K562 (cell line): ENCODE data around the gene RINL. TPM values are rescaled to one million over a fixed set of nuclear protein-coding genes. Genes with fewer than 3 reads are reported as not detected.

Experiments
- DMBX1 ChIP-seq: fragments of 250-450 bp; sonication (Bioruptor Pico); IDR thresholded peaks from 2 replicates; pipeline ENCODE4 v1.8.0; 2022; ENCODE audit warnings: inconsistent platforms, mild to moderate bottlenecking, moderate library complexity, borderline replicate concordance
- LARP7 ChIP-seq: fragments of 450-650 bp; IDR thresholded peaks from 2 replicates; pipeline ENCODE4 v1.6.1; 2016
- MAZ ChIP-seq, 2 experiments: fragments of 450-650 bp in 1 of 2; sonication (generic) in 1 of 2; formaldehyde crosslinking; IDR thresholded peaks in 1 of 2; conservative IDR thresholded peaks in 1 of 2; 2 replicates each; pipeline versions ENCODE4 v1.4.0 to v1.5.0; 2020; ENCODE audit warnings: mild to moderate bottlenecking in 1 of 2, missing genetic modification reagents in 1 of 2
- MYBL2 ChIP-seq, 2 experiments: fragments of 450-650 bp in 1 of 2; sonication (generic) in 1 of 2; formaldehyde crosslinking in 1 of 2; IDR thresholded peaks; 2 replicates each; pipeline versions ENCODE4 v1.6.1 to v1.8.1; 2017 to 2022; ENCODE audit warnings: borderline replicate concordance in 1 of 2, inconsistent platforms in 1 of 2, low read depth in 1 of 2, mild to moderate bottlenecking in 1 of 2, missing genetic modification reagents in 1 of 2, moderate library complexity in 1 of 2
- NCOA1 ChIP-seq: fragments of 450-650 bp; IDR thresholded peaks from 2 replicates; pipeline ENCODE4 v1.6.1; 2016; ENCODE audit warnings: low read depth
- POLR2A ChIP-seq: fragments of 450-650 bp; conservative IDR thresholded peaks from 2 replicates; pipeline ENCODE4 v1.6.1; 2016
- PRMT5 ChIP-seq: sonication (generic); formaldehyde crosslinking; IDR thresholded peaks from 2 replicates; pipeline ENCODE4 v1.5.0; 2020; ENCODE audit warnings: missing genetic modification reagents
- RAD51 ChIP-seq: fragments of 450-650 bp; IDR thresholded peaks from 2 replicates; pipeline ENCODE4 v1.7.1; 2016; ENCODE audit warnings: low read depth, mild to moderate bottlenecking, borderline replicate concordance
- RBM25 ChIP-seq: fragments of 200-400 bp; formaldehyde crosslinking; IDR thresholded peaks from 2 replicates; pipeline ENCODE4 v1.6.1; 2018; ENCODE audit warnings: low read length, low read depth, moderate library complexity; ENCODE audit not compliant: severe bottlenecking
- SMAD1 ChIP-seq: fragments of 150-350 bp; IDR thresholded peaks from 2 replicates; pipeline ENCODE4 v1.6.1; 2014; ENCODE audit warnings: low read length, low read depth; ENCODE audit not compliant: partially characterized antibody
- SP2 ChIP-seq: IDR thresholded peaks from 2 replicates; pipeline ENCODE4 v1.6.1; 2011; ENCODE audit warnings: mild to moderate bottlenecking, low read depth, low read length, moderate library complexity; ENCODE audit not compliant: poor library complexity, severe bottlenecking; ENCODE audit errors: extremely low read depth
- polyA plus RNA-seq, 8 experiments: library from polyadenylated mRNA; depleted of rRNA in 4 of 8; stranded (reverse) in 5 of 8; unstranded in 3 of 8; fragments of >200 nt; fragmentation: Nextera tagmentation in 2 of 8; fragmentation: Illumina TruSeq in 1 of 8; extraction: Ambion mirVana in 2 of 8; extraction: Trizol in 1 of 8; gene quantifications; 2 replicates each; pipeline versions ENCODE4 v1.2.1 to v1.2.3, GENCODE V29; 2011 to 2014; ENCODE audit warnings: inconsistent platforms in 1 of 8, missing spikeins in 1 of 8
- total RNA-seq, 7 experiments: library from RNA; depleted of rRNA in 6 of 7; stranded (reverse); fragments of >200 nt in 6 of 7; fragmentation: Illumina TruSeq in 2 of 7; extraction: Trizol in 2 of 7; gene quantifications; 2 replicates each; pipeline versions ENCODE4 v1.2.1 to v1.2.3, GENCODE V29; 2011 to 2021; ENCODE audit warnings: low replicate concordance in 1 of 7
- TF ChIP-seq, protein P1 (sequence below): fragments of 200-600 bp; sonication (generic); IDR thresholded peaks from one replicate; pipeline ENCODE4 v1.6.1; 2012; ENCODE audit warnings: mild to moderate bottlenecking, low read depth, low read length, inconsistent platforms
- TF ChIP-seq, protein P2 (sequence below): fragments of 450-650 bp; conservative IDR thresholded peaks from 2 replicates; pipeline ENCODE4 v1.6.1; 2016; ENCODE audit warnings: missing genetic modification characterization, low read depth, mild to moderate bottlenecking, missing compliant biosample characterization, moderate library complexity
- TF ChIP-seq, protein P3 (sequence below), 2 experiments: fragments of 450-650 bp in 1 of 2; sonication (generic) in 1 of 2; formaldehyde crosslinking; conservative IDR thresholded peaks; 2 replicates each; pipeline versions ENCODE4 v1.4.0 to v1.8.1; 2020 to 2022; ENCODE audit warnings: mild to moderate bottlenecking in 1 of 2, missing genetic modification reagents in 1 of 2

RINL gene
- total and polyA plus RNA-seq, 9 of the 15 experiments (the other 6 are each of a cell fraction or from before 2014, with no cell fraction given) = 0.82 to 10.9 (median 4.9) TPM

DNA sequence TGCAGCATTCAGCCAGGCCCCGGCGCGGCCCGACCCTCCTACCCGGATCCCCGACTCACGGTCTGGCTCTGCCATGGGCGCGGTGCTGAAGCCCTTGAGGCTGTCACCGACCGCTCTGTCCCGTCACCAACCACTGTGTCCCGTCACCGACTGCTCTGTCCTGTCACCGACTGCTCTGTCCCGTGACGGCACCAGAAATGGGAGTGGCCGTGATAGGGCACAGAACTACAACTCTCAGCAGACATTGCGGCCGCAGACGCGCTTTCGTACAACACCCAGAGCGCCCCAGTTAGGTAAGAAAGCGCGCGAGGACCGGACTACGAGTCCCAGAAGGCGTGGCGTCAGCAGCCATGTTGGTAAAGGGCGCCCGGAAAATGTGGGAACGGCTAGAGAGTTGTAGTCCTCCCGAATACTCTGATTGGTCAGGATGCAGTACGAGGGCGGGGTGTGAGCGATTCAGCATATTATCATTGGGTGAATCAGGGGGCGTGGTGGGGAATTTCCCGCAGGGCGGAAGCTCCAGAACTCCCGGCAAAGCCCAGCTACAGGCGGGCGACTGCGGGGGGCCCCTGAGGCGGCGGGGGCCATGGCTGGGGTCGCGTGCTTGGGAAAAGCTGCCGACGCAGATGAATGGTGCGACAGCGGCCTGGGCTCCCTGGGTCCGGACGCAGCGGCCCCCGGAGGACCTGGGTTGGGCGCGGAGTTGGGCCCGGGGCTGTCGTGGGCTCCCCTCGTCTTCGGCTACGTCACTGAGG is 21.5 kb upstream of the RINL start, which contains the start of the genes NFKBIB and SIRT2 (continued):
- TF ChIP-seq MAZ (CRISPR knock-in tag; conservative IDR thresholded peaks at IDR 0.05 in 1 of 2, IDR thresholded peaks at IDR 0.05 in 1 of 2) = peak; percentile 50 to 55; a peak in 3 of 4 replicates
- peak; percentile 39 for TF ChIP-seq RBM25
- peak; percentile 74 for TF ChIP-seq RAD51
- TF ChIP-seq, protein P1, sequence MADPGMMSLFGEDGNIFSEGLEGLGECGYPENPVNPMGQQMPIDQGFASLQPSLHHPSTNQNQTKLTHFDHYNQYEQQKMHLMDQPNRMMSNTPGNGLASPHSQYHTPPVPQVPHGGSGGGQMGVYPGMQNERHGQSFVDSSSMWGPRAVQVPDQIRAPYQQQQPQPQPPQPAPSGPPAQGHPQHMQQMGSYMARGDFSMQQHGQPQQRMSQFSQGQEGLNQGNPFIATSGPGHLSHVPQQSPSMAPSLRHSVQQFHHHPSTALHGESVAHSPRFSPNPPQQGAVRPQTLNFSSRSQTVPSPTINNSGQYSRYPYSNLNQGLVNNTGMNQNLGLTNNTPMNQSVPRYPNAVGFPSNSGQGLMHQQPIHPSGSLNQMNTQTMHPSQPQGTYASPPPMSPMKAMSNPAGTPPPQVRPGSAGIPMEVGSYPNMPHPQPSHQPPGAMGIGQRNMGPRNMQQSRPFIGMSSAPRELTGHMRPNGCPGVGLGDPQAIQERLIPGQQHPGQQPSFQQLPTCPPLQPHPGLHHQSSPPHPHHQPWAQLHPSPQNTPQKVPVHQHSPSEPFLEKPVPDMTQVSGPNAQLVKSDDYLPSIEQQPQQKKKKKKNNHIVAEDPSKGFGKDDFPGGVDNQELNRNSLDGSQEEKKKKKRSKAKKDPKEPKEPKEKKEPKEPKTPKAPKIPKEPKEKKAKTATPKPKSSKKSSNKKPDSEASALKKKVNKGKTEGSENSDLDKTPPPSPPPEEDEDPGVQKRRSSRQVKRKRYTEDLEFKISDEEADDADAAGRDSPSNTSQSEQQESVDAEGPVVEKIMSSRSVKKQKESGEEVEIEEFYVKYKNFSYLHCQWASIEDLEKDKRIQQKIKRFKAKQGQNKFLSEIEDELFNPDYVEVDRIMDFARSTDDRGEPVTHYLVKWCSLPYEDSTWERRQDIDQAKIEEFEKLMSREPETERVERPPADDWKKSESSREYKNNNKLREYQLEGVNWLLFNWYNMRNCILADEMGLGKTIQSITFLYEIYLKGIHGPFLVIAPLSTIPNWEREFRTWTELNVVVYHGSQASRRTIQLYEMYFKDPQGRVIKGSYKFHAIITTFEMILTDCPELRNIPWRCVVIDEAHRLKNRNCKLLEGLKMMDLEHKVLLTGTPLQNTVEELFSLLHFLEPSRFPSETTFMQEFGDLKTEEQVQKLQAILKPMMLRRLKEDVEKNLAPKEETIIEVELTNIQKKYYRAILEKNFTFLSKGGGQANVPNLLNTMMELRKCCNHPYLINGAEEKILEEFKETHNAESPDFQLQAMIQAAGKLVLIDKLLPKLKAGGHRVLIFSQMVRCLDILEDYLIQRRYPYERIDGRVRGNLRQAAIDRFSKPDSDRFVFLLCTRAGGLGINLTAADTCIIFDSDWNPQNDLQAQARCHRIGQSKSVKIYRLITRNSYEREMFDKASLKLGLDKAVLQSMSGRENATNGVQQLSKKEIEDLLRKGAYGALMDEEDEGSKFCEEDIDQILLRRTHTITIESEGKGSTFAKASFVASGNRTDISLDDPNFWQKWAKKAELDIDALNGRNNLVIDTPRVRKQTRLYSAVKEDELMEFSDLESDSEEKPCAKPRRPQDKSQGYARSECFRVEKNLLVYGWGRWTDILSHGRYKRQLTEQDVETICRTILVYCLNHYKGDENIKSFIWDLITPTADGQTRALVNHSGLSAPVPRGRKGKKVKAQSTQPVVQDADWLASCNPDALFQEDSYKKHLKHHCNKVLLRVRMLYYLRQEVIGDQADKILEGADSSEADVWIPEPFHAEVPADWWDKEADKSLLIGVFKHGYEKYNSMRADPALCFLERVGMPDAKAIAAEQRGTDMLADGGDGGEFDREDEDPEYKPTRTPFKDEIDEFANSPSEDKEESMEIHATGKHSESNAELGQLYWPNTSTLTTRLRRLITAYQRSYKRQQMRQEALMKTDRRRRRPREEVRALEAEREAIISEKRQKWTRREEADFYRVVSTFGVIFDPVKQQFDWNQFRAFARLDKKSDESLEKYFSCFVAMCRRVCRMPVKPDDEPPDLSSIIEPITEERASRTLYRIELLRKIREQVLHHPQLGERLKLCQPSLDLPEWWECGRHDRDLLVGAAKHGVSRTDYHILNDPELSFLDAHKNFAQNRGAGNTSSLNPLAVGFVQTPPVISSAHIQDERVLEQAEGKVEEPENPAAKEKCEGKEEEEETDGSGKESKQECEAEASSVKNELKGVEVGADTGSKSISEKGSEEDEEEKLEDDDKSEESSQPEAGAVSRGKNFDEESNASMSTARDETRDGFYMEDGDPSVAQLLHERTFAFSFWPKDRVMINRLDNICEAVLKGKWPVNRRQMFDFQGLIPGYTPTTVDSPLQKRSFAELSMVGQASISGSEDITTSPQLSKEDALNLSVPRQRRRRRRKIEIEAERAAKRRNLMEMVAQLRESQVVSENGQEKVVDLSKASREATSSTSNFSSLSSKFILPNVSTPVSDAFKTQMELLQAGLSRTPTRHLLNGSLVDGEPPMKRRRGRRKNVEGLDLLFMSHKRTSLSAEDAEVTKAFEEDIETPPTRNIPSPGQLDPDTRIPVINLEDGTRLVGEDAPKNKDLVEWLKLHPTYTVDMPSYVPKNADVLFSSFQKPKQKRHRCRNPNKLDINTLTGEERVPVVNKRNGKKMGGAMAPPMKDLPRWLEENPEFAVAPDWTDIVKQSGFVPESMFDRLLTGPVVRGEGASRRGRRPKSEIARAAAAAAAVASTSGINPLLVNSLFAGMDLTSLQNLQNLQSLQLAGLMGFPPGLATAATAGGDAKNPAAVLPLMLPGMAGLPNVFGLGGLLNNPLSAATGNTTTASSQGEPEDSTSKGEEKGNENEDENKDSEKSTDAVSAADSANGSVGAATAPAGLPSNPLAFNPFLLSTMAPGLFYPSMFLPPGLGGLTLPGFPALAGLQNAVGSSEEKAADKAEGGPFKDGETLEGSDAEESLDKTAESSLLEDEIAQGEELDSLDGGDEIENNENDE = no peak
- TF ChIP-seq, protein P2, sequence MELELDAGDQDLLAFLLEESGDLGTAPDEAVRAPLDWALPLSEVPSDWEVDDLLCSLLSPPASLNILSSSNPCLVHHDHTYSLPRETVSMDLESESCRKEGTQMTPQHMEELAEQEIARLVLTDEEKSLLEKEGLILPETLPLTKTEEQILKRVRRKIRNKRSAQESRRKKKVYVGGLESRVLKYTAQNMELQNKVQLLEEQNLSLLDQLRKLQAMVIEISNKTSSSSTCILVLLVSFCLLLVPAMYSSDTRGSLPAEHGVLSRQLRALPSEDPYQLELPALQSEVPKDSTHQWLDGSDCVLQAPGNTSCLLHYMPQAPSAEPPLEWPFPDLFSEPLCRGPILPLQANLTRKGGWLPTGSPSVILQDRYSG (tag) = peak; percentile 73; the same call in 1 of the 2 replicates
- no peak for TF ChIP-seq MYBL2 (IDR thresholded peaks at IDR 0.05; ENCODE audit: low read depth)
- no peak for TF ChIP-seq MYBL2 (CRISPR knock-in tag; IDR thresholded peaks at IDR 0.05; ENCODE audit: borderline replicate concordance)
- TF ChIP-seq, protein P3, sequence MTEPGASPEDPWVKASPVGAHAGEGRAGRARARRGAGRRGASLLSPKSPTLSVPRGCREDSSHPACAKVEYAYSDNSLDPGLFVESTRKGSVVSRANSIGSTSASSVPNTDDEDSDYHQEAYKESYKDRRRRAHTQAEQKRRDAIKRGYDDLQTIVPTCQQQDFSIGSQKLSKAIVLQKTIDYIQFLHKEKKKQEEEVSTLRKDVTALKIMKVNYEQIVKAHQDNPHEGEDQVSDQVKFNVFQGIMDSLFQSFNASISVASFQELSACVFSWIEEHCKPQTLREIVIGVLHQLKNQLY (CRISPR knock-in tag; conservative IDR thresholded peaks at IDR 0.05) = no peak
- TF ChIP-seq LARP7 = no peak
- peak; percentile 66 for TF ChIP-seq POLR2A
- no peak for TF ChIP-seq SMAD1
- peak; percentile 96 for TF ChIP-seq NCOA1
- TF ChIP-seq SP2 = peak; percentile 70
- TF ChIP-seq PRMT5 (CRISPR knock-in tag) = no peak
- TF ChIP-seq DMBX1 = peak; percentile 69; the same call in 1 of the 2 replicates
